Smooth muscle cell (in vitro differentiated cells): ENCODE data around the gene CUL4A. TPM values are rescaled to one million over a fixed set of nuclear protein-coding genes. Genes with fewer than 3 reads are reported as not detected.

Experiments
- DNase-seq: peaks from one replicate; lab custom pipeline; 2025; ENCODE audit not compliant: unreplicated experiment; lab: John Stamatoyannopoulos, UW
- H2AFZ ChIP-seq: fragments of 200-600 bp; sonication (generic); 2 replicates; pipeline ENCODE4 v1.6.0; 2016; ENCODE audit warnings: antibody characterized with exemption, low read depth, mild to moderate bottlenecking
- H3F3A ChIP-seq: fragments of 200-600 bp; sonication (generic); 2 replicates; pipeline ENCODE4 v1.6.0; 2017; ENCODE audit warnings: antibody characterized with exemption, low read depth
- H3K27ac ChIP-seq: fragments of 200-600 bp; sonication (generic); 2 replicates; pipeline ENCODE4 v1.5.1; 2016; ENCODE audit warnings: low read depth, mild to moderate bottlenecking
- H3K27me3 ChIP-seq: fragments of 200-600 bp; sonication (generic); 2 replicates; pipeline ENCODE4 v1.6.1; 2016; ENCODE audit warnings: low read depth, mild to moderate bottlenecking
- H3K36me3 ChIP-seq: fragments of 200-600 bp; sonication (generic); 2 replicates; pipeline ENCODE4 v1.5.1; 2016; ENCODE audit warnings: low read depth
- H3K4me1 ChIP-seq: fragments of 200-600 bp; sonication (generic); 2 replicates; pipeline ENCODE4 v1.5.1; 2016; ENCODE audit warnings: low read depth
- H3K4me2 ChIP-seq: fragments of 200-600 bp; sonication (generic); 2 replicates; pipeline ENCODE4 v1.6.0; 2016; ENCODE audit warnings: mild to moderate bottlenecking
- H3K4me3 ChIP-seq: fragments of 200-600 bp; sonication (generic); 2 replicates; pipeline ENCODE4 v1.5.1; 2016; ENCODE audit warnings: mild to moderate bottlenecking
- H3K79me2 ChIP-seq: fragments of 200-600 bp; sonication (generic); 2 replicates; pipeline ENCODE4 v1.6.0; 2016; ENCODE audit warnings: low read depth, mild to moderate bottlenecking
- H3K9ac ChIP-seq: fragments of 200-600 bp; sonication (generic); 2 replicates; pipeline ENCODE4 v1.6.0; 2016; ENCODE audit warnings: low read depth
- H3K9me3 ChIP-seq: fragments of 200-600 bp; sonication (generic); replicated peaks from 2 replicates; pipeline ENCODE4 v1.5.1; 2016; ENCODE audit warnings: low read depth
- H4K20me1 ChIP-seq: fragments of 200-600 bp; sonication (generic); 2 replicates; pipeline ENCODE4 v1.6.0; 2016; ENCODE audit warnings: low read depth
- WGBS: methylation state at CpG from one replicate; pipeline ENCODE4 v1.1.7; 2016; ENCODE audit warnings: low lambda C conversion rate; 5-methylcytosine and 5-hydroxymethylcytosine counted together
- polyA plus RNA-seq: library from polyadenylated mRNA; unstranded; fragments of >200 nt; fragmentation: Nextera tagmentation; extraction: Ambion mirVana; gene quantifications from 2 replicates; pipeline ENCODE4 v1.2.1, GENCODE V29; 2016
- total RNA-seq: library from RNA; depleted of rRNA; stranded (reverse); fragments of >200 nt; gene quantifications from 2 replicates; pipeline ENCODE4 v1.2.3, GENCODE V29; 2014
- TF ChIP-seq, protein P1 (sequence below): fragments of 200-600 bp; sonication (generic); IDR thresholded peaks from 2 replicates; pipeline ENCODE4 v1.5.1; 2017; ENCODE audit warnings: borderline replicate concordance, mild to moderate bottlenecking, antibody characterized with exemption; ENCODE audit not compliant: insufficient read depth, poor library complexity, severe bottlenecking

Gene CUL4A
- total and polyA plus RNA-seq, 2 experiments from 2014 or later: 40.3 to 62.7 TPM

DNA sequence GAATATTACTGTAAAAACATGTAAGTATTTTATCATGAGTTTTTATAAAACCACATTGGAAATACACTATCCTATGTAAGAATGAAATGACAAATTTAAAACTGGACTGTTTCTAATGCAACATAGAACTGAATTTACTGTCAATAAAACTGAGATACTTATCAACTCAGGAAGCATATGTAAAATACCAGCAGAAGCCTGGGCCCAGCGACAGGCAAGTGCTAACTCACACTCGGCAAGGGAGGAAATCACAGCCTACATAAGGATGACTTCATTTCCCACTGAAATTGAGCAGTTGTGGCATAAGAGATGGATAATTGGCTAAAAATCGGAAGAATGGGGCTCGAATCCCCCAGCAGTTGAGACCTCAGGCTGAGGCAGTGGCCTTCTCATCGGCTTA lies 38.9 kb upstream of the CUL4A start:
- H3K36me3 ChIP-seq: no peaks in the 10 kb centered on the region
- H3K27me3 ChIP-seq: no peaks in the 10 kb centered on the region
- H3K9me3 ChIP-seq: no peaks in the 10 kb centered on the region
- DNase-seq: no peak
- no peaks in the 10 kb centered on the region for H3K79me2 ChIP-seq
- H2AFZ ChIP-seq: no peak overlapping the region
- H3K9ac ChIP-seq: no peak overlapping the region
- H4K20me1 ChIP-seq: no peaks in the 10 kb centered on the region
- H3K4me2 ChIP-seq: no peak overlapping the region
- WGBS: 55% methylated on average over 5 of the region's 5 CpGs
- H3K4me3 ChIP-seq: no peak overlapping the region
- H3K27ac ChIP-seq: no peak overlapping the region
- TF ChIP-seq, protein P1, sequence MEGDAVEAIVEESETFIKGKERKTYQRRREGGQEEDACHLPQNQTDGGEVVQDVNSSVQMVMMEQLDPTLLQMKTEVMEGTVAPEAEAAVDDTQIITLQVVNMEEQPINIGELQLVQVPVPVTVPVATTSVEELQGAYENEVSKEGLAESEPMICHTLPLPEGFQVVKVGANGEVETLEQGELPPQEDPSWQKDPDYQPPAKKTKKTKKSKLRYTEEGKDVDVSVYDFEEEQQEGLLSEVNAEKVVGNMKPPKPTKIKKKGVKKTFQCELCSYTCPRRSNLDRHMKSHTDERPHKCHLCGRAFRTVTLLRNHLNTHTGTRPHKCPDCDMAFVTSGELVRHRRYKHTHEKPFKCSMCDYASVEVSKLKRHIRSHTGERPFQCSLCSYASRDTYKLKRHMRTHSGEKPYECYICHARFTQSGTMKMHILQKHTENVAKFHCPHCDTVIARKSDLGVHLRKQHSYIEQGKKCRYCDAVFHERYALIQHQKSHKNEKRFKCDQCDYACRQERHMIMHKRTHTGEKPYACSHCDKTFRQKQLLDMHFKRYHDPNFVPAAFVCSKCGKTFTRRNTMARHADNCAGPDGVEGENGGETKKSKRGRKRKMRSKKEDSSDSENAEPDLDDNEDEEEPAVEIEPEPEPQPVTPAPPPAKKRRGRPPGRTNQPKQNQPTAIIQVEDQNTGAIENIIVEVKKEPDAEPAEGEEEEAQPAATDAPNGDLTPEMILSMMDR: no peak
- no peaks in the 10 kb centered on the region for H3K4me1 ChIP-seq
- H3F3A ChIP-seq: no peaks in the 10 kb centered on the region

DNA sequence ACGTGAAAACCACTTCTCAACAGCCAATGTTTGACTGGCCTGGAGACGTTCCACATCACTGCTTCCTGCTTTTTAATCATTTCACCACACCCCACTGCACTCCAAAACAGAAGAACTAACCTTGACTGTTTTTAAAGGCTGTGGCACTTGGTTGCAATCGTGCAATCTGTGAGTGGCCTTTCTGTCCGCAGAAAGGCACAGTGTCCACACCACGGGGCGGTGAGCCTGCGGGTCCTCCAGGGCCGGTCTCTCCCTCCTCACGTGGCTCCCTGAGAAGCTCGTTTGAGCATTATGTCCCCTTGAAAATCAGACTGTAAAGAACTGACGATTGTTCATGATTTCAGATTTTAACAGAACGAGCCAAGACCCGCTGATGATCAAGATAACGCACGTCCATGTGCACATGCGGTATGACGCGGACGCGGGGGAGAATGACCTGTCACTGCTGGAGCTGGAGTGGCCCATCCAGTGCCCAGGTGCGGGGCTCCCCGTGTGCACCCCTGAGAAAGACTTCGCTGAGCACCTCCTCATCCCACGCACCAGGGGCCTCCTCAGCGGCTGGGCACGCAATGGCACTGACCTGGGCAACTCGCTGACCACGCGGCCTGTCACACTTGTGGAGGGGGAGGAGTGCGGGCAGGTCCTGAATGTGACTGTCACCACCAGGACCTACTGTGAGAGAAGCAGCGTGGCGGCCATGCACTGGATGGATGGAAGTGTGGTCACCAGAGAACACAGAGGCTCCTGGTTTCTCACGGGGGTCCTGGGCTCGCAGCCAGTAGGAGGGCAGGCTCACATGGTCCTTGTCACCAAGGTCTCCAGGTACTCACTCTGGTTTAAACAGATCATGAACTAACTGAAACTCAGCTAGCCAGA lies 37.9 kb upstream of the CUL4A start:
- TF ChIP-seq, protein P1: no peak

DNA sequence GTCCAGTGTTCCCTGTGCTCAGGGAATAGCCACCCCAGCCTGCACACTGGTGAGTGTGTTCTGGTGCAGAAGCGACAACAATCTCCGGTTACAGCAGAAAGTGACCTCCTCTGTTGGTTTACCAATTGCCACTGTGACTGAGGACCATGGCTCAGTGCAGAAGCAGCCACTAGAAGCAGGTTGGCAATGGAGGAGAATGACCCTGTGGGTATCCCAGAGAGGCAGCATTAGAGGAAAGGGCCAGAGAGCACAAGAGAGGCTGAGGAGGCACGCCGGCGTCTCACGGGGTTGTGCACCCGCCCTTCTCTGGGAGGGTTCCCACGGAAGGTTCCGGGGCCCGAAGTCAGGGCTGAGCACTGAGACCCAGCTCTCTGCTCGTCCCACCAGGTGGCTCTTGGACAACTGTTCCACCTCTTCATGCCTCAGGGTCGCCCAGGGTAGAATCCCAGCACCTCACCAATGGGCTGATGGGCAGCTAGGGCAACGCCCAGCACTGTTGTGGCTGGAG lies 36.9 kb upstream of the CUL4A start:
- no peak overlapping the region for H3K4me2 ChIP-seq
- peaks cover under 1% of the 10 kb centered on the region for H3K4me1 ChIP-seq
- no peaks in the 10 kb centered on the region for H3K79me2 ChIP-seq
- no peaks in the 10 kb centered on the region for H3K9me3 ChIP-seq
- TF ChIP-seq, protein P1: no peak
- peaks cover 2% of the 10 kb centered on the region for H3K36me3 ChIP-seq
- no peak overlapping the region for H3K27ac ChIP-seq
- H3K9ac ChIP-seq: no peak overlapping the region
- 96% methylated on average over 13 of the region's 13 CpGs for WGBS
- no peak for DNase-seq
- H2AFZ ChIP-seq: no peak overlapping the region
- no peaks in the 10 kb centered on the region for H4K20me1 ChIP-seq
- no peak overlapping the region for H3K4me3 ChIP-seq
- no peaks in the 10 kb centered on the region for H3K27me3 ChIP-seq
- no peaks in the 10 kb centered on the region for H3F3A ChIP-seq

More for the DNA sequence above, 37.9 kb upstream of the CUL4A start:
- no peak overlapping the region for H3K27ac ChIP-seq
- H3K9ac ChIP-seq: no peak overlapping the region
- H3K79me2 ChIP-seq: no peaks in the 10 kb centered on the region
- DNase-seq: no peak
- H3K4me2 ChIP-seq: no peak overlapping the region
- no peaks in the 10 kb centered on the region for H3K9me3 ChIP-seq
- no peak overlapping the region for H3K4me3 ChIP-seq
- H3K27me3 ChIP-seq: no peaks in the 10 kb centered on the region
- no peaks in the 10 kb centered on the region for H3K4me1 ChIP-seq
- no peaks in the 10 kb centered on the region for H4K20me1 ChIP-seq
- no peaks in the 10 kb centered on the region for H3K36me3 ChIP-seq
- 96% methylated on average over 34 of the region's 34 CpGs for WGBS
- no peaks in the 10 kb centered on the region for H3F3A ChIP-seq
- H2AFZ ChIP-seq: no peak overlapping the region
